Stimulated activated CD4-positive, alpha-beta T cell treated with anti-CD3 and anti-CD28 coated beads, Interleukin-4, amount 100 ng/mL, for 1 hour (primary cell): ENCODE results near the gene TSLP.

Source experiments
- DNase-seq: peaks from one replicate; pipeline ENCODE4 v3.0.0-alpha.2; 2020

Gene TSLP

GRCh38 chr5:111099058-111099778 is 27.7 kb downstream of the TSLP start:
- DNase-seq = no peak

GRCh38 chr5:111106320-111106948 is 34.9 kb downstream of the TSLP start:
- DNase-seq = no peak

GRCh38 chr5:111107371-111107770 is 35.9 kb downstream of the TSLP start:
- no peak for DNase-seq

GRCh38 chr5:111111956-111112355 is 40.4 kb downstream of the TSLP start:
- no peak for DNase-seq

GRCh38 chr5:111113678-111114077 is 42.2 kb downstream of the TSLP start:
- no peak for DNase-seq

GRCh38 chr5:111115229-111115628 is 43.7 kb downstream of the TSLP start:
- no peak for DNase-seq

- DNase-seq = no peak
These were observed 45.0 kb downstream of the TSLP start for GRCh38 chr5:111116550-111116949.

GRCh38 chr5:111117136-111117535 is 45.6 kb downstream of the TSLP start:
- no peak for DNase-seq

- no peak for DNase-seq
These were observed 47.7 kb downstream of the TSLP start for GRCh38 chr5:111119221-111119620.

GRCh38 chr5:111119856-111120255 is 48.3 kb downstream of the TSLP start:
- DNase-seq = no peak

- no peak for DNase-seq
These were observed 49.4 kb downstream of the TSLP start for GRCh38 chr5:111120911-111121310.

GRCh38 chr5:111121926-111122325 is 50.4 kb downstream of the TSLP start:
- DNase-seq = no peak

GRCh38 chr5:111122398-111122797 is 50.9 kb downstream of the TSLP start:
- DNase-seq = no peak

- DNase-seq = no peak
These were observed 53.3 kb downstream of the TSLP start for GRCh38 chr5:111124793-111125192.

- no peak for DNase-seq
These were observed 55.4 kb downstream of the TSLP start for GRCh38 chr5:111126896-111127295.
